Activated effector memory CD4-positive, alpha-beta T cell treated with Interleukin-2 at 50 U/mL for 16 hours (primary cell): ENCODE results near the gene PPP2R2C.

Source experiments
- DNase-seq: peaks from one replicate; pipeline ENCODE4 v3.0.0-alpha.2; 2020

The PPP2R2C gene

GRCh38 chr4:6493658-6494304 is 21.4 kb upstream of the PPP2R2C start:
- no peak for DNase-seq

GRCh38 chr4:6492861-6493657 is 20.6 kb upstream of the PPP2R2C start:
- DNase-seq: no peak

GRCh38 chr4:6492027-6492590 is 19.7 kb upstream of the PPP2R2C start:
- no peak for DNase-seq

- no peak for DNase-seq
Observed at GRCh38 chr4:6491235-6491634, 18.8 kb upstream of the PPP2R2C start.

GRCh38 chr4:6489927-6490326 is 17.5 kb upstream of the PPP2R2C start:
- DNase-seq: no peak

- no peak for DNase-seq
Observed at GRCh38 chr4:6487466-6487865, 15.1 kb upstream of the PPP2R2C start.

- no peak for DNase-seq
Observed at GRCh38 chr4:6480534-6481088, 8.2 kb upstream of the PPP2R2C start.

GRCh38 chr4:6478546-6479220 is 6.3 kb upstream of the PPP2R2C start:
- DNase-seq: no peak

- no peak for DNase-seq
Observed at GRCh38 chr4:6476893-6477292, 4.5 kb upstream of the PPP2R2C start.

- no peak for DNase-seq
Observed at GRCh38 chr4:6475492-6476020, 3.1 kb upstream of the PPP2R2C start.

GRCh38 chr4:6474705-6475457 is 2.5 kb upstream of the PPP2R2C start:
- DNase-seq: no peak

GRCh38 chr4:6474053-6474568 is 1.7 kb upstream of the PPP2R2C start:
- no peak for DNase-seq

- no peak for DNase-seq
Observed at GRCh38 chr4:6473264-6474052, 1.0 kb upstream of the PPP2R2C start.

- DNase-seq: no peak
Observed at GRCh38 chr4:6472008-6472386, 417 bp downstream of the PPP2R2C start.

GRCh38 chr4:6471307-6472007 is 957 bp downstream of the PPP2R2C start:
- no peak for DNase-seq

GRCh38 chr4:6470502-6471306 is 1.7 kb downstream of the PPP2R2C start:
- no peak for DNase-seq

- DNase-seq: no peak
Observed at GRCh38 chr4:6469898-6470501, 2.4 kb downstream of the PPP2R2C start.

GRCh38 chr4:6469144-6469543 is 3.3 kb downstream of the PPP2R2C start:
- no peak for DNase-seq

GRCh38 chr4:6468376-6468775 is 4.0 kb downstream of the PPP2R2C start:
- DNase-seq: no peak
